Stimulated activated CD4-positive, alpha-beta T cell treated with anti-CD3 and anti-CD28 coated beads, Interleukin-4, amount 100 ng/mL, for 48 hours (primary cell): ENCODE data around the gene IFNAR1.

Experiments used
- DNase-seq, 2 donors: peaks; one replicate each; pipeline ENCODE4 v3.0.0-alpha.2; 2020; ENCODE audit warnings: low read depth in 2 of 2

Gene IFNAR1

DNA sequence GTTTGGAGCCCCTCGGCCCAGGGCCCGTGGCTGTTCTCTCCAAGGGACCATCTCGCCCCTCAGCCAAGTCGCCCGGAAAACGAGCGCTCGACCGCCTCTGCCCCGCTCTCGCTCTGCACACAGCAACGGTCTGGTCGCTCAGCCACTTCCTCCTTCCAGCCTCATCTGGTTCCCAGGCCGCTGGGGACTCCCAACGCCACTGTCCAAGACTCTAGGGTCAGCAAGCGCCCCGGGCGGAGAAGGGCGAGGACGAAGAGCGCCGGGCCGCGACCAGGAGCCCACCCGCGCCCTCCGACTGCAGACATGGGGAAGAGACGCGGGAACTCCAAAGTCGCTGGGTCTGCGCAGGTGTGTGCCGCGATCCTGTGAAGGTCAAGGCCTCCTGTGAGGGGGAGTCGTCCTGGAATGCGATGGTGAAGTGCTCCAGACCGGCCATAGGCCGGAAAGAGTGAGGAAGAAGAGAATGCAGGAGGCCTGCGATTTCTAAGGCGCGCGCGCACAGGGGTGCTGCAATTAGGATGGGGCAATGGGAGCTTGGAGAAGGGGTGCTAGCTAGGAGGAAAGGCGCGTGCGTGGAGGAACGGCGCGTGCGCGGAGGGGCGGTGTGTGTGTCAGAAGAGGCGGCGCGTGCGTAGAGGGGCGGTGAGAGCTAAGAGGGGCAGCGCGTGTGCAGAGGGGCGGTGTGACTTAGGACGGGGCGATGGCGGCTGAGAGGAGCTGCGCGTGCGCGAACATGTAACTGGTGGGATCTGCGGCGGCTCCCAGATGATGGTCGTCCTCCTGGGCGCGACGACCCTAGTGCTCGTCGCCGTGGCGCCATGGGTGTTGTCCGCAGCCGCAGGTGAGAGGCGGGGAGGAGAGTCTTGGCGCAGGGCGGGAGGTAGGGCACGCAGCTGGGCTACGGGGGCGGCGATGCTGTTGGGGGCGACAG, at the start of gene IFNAR1:
IFNAR1 (plus strand) TSS at position 680 of the 931 bp plus-strand sequence; CDS start at position 766, 86 bp downstream.
- peak; percentile 97 to 99 for DNase-seq

DNA sequence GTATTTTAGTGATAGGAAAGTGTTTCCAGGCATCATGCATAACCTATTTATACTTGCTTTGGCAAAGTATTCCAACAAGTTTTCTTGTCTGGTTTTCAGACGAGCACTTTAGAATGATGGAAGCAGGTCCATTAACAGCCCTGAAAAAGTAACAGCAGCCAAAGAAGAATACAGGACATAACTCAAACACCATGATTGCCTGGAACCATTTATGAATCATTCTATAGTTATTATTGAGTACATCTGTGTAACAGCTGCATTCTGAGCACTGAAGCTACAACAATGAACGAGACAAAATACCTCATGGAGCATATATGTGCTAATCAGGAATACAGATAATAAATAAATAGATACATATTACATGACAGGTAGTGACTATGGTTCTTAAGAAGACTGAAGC, 46.0 kb upstream of the IFNAR1 start:
- DNase-seq, result no peak

DNA sequence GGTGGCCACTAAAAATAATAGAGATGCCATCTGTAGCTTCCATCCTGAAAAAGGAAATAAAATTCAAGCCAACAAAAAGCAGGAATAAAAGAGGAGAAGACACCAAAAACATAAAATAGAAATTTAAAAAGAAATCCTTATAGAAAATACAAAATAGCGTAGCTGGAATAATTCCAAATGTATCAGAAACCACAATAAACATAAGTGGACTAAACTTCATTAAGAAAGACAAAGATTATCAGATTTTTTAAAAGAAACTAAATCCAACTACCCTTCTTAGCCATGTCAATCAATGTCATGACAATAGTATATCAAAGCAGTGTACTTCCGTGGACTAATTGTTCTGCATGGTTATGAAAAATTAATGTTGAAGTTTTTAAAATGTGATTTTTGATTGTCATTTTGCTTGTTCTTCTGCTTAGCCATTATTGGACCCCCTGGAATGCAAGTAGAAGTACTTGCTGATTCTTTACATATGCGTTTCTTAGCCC, 45.4 kb upstream of the IFNAR1 start:
- DNase-seq, result no peak

DNA sequence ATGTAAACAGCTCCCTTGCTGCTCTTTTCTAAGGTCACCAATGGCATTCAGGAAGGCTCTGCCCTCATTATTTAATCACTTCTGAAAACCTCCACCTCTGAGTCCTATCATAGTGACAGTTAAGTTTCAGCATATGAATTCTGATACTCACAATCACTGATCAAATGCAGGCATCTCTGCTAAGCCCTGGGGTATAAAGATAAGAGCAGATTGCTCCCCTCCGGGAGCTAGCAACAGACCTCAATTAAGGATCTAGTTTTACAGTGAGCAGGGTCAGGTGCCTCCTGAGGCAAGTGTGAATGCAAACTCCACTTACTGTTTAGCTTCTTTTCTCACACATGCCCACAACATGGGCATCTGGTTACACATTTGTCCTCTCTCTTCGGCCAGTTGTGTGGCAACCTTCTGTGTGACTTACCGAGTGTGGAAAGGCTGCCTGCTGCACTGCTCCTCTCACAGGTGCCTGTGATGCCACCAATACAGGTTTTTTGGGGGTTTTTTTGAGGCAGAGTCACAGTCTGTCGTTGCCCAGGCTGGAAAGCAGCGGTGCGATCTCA, 43.6 kb upstream of the IFNAR1 start:
- DNase-seq, result no peak

DNA sequence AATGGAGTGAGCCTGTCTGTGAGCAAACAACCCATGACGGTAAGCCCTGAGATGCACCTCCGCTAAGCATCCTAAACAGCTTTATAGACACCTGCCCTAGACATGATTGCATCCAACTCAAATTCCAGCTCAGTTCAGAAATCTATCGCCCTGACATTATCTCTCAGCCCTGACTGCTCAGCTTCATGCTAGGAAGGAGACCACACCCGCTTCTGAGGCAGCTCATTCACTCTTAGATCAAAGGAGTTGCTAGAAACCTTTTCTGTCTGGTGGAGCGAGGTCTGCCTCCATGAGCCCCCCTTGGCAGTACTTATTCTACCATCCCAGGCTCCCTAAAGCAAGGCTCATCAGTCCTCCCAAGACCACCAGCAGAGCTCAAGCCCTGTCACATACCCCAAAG, 41.6 kb upstream of the IFNAR1 start:
- no peak for DNase-seq

DNA sequence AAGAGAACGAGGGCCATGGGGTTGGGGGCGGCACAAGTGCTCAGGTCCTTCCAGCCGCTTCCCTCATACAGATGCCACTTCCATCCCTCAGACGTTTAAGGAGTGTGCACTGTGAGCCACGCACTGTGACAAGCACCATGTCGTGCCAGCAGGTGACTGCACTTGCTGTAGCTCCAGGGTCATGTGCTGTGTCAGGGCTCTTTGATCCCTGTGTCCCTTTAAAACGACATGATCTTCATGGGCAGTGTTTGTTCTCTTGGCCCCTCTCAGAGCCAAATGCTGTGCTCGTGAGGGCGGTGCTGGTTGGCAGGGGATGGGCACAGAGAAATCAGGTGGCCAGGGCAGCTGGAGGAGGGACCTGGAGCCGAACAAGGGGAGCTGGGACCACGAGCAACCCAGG, 38.7 kb upstream of the IFNAR1 start:
- DNase-seq, result no peak

DNA sequence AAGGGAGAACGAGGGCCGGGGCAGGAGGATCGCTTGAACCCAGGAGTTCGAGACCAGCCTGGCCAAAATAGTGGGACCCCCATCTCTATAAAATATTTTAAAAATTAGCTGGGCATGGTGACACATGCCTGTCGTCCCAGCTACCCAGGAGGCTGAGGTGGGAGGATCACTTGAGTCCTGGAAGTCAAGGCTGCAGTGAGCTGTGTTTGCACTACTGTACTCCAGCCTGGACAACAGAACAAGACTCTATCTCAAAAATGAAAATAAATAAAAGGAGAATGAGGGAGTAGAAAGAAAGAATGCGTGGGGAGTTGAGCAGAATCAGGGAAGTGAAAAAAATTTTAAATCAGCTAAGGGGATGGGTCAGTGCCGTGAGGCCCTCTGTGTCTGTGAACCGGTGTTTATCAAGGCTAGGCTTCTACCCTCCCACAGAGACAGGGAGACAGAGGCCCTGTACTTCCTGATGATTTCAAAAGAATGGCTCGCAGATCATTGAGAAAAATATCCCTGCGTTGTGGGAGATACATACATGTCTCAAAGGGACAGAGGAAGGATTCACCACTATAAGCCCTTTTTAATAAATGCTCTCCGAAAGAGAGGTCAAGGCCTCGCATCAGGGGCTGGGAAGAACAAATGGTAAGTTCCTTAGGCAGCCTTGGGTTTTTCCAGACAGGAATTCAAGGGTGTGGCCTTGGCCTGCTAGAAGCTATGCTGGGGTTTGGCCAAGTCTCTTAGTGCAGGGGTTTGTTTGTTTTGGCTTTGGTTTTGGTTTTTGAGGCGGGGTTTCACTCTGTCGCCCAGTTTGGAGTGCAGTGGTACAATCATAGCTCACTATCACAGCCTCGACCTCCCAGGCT, 37.9 kb upstream of the IFNAR1 start:
- DNase-seq, result no peak

DNA sequence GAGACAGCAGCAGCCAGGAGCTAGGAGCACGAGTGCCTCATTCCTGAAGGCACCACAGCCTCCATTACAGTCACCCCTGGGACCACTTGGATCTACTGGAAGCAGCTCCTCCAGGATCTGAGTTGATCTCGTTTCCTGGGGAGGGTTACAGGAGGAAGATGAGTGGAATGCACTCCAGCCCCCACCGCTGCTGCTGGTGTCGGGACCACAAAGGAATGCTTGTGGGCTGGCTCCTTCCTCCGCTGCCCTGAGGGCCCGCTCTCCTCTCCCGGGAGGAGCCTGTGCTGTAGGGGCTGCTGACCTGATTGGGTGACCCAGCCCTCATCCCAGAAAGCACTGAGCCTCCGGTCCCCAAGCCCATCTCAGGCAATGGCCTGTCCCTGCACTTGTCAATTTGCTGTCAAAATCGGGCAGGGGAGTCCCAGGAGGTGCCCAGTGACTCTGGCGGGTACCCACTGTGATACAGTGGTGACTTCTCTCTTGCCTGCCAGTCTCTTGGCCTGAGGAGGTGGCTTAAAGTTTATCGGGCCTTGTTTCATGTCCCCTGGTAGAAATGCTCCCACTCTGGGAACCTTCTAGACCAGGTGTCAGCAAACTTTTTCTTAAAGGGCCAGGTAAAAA, 35.5 kb upstream of the IFNAR1 start:
- DNase-seq, result no peak

DNA sequence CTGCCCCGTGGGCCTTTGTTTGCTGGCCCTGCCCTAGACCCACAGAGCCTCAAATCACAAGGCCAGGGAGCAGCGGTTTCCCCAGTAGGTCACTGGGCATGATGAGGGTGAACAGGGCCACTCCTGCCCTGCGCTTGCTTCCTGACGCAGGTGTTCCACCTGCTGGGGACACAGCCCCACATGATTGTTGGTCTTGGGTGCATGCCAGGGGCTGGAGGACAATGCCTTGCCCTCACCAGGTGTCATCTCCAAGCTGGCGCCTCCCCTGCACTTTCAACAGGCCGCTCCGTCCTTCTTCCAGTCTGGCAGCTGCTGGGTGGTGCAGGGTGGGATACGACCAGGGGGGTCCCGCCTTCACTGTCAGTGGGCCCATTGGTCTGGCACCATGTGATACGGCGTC, 34.3 kb upstream of the IFNAR1 start:
- no peak for DNase-seq

DNA sequence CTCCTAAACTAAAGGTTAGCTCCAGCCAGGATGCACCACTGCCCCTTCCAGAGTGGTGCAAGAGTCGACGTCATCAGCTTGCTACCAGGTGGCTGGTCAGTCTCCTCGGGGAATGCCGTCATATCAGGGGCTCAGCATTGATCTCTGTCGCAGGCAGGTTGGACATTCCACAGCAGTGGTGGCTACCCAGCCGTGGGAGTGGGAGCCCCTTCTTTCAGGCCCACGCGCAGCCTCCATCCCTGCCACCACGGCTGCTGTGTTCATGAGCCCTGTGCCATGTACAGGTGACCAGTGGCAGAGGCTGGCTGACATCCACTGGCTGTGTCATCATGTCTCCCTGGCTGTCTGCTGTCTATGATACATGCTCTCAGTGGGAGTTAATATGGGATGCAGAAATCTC, 33.1 kb upstream of the IFNAR1 start:
- DNase-seq, result no peak

DNA sequence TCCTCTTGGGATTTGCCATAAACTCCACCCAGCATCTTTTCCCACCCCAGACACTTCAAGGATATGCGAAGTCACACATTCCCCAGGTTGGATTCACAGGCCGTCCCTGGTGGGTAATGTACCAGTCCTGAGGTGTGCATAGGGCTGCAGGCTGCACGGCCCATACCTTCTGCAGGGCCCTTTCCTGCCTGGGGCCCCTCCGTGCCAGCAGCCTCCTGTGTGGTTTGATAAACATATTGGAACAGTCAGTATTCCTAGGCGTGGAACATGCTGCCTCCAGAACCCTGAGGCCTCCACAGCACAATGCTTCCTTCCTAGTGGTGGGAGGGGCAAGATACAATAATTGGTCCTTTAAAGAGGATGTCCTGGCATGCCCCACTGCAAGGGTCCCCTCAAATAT, 32.0 kb upstream of the IFNAR1 start:
- DNase-seq, result no peak

DNA sequence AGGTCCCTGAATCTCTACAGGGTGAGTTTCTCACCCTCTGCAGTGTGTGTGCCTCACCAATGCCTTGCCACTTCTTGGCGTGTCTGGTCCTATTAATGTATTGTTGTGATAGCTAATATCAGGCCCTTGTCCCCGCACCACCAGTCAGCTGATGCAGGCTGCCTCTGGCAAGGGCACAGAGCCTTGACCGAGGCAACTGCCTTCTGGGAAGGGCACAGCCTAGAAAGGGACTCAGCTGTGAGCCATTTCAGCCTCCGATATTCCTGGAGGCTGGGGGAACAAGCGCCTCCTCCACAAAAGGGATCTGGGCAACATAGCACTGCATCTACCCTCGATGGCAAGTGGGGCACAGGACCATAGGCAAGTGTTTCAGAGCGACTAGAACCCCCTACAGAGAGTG, 31.6 kb upstream of the IFNAR1 start:
- no peak for DNase-seq

DNA sequence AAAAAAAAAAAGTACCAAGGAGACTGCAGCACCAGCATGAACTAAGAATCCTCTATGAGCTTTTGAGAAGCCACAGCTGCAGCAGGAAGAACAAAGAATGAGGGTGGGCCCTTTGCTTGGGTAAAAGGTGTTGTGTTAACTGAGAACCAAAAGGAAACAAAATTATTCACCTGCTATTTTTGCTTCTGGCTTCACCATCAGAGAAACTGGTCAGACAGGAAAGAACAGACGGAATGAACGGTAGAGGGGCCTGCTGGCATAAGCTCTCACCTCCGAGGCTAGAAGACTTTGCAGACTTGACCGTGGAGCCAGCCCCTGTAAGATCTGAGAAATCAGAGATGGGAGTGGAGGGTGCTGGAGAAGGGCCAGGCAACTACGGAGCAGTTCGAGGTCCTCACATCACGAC, 31.0 kb upstream of the IFNAR1 start:
- DNase-seq, result no peak

DNA sequence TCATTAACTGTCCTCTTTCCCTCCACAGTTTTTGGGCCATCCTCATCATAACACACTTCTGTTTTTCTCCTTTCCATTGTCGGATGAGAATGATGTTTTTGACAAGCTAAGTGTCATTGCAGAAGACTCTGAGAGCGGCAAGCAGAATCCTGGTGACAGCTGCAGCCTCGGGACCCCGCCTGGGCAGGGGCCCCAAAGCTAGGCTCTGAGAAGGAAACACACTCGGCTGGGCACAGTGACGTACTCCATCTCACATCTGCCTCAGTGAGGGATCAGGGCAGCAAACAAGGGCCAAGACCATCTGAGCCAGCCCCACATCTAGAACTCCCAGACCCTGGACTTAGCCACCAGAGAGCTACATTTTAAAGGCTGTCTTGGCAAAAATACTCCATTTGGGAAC, 28.6 kb upstream of the IFNAR1 start:
- DNase-seq, result no peak

DNA sequence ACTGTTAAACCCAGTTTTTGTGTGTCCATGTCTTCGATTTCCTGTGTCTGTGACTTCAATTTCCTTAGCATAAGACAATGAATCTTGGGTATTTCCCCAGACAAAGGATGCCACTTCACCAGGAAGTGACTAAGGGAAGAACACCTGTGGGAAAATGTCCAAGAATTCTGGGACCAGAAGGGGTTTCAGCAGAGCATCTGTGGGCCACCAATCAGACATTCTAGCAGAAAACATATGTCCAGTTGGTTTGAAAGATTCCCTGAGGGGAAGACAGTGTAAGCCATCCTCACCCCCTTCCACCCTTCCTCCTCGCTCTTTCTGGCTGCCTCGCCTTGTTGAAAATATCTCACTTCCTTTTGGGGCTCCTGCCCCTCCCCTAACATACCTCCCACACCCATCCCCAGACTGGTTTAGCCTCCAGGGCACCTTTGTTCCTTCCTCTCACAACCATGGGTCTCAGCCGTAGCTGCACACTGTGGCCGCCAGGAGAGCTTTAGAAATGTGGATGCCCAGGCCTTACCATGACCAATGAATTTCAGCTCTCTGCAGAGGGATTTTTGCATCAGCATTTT, 25.5 kb upstream of the IFNAR1 start:
- peak in 1 of 2 donors; percentile 16 for DNase-seq

DNA sequence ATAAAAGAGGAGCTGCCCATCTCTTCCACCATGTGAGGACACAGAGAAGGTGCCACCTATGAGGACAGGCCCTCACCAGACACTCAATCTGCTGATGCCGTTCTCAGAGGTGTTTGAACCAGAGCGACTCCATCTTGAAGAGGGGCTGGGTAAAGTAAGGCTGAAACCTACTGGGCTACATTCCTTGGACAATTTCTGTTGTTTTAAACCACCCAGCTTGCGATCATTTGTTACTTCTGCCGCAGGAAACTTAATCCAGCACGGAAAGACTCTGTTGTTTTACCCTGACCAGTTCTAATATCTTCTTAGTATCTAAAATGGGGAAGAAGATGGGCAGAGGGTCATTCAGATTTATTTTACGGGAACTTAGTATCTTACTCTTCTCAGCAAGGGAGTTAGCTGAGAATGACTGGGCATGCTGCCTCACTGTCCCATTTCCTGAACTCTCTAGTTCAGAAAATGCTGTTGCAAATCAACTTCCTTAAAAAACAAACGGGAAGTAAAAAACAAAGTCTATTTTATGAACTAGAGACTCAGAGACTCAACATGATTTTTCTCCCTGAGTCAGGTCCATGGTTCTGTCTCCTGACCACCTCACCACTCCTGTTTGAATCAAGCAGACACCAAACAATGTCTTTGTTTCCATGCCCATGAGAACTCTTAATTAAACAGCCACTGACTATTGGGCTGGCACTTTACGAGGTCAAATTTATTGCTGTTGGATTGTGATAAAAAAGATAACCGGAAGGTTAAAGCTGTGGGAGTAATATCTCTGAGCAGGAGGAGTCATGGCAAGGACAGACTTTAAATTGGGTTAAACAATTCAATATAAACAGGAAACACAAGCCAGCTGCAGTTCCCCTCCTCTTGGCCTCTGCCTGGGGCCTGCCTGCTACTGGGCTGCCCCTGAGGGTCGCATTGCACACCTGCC, 23.8 kb upstream of the IFNAR1 start:
- no peak for DNase-seq

DNA sequence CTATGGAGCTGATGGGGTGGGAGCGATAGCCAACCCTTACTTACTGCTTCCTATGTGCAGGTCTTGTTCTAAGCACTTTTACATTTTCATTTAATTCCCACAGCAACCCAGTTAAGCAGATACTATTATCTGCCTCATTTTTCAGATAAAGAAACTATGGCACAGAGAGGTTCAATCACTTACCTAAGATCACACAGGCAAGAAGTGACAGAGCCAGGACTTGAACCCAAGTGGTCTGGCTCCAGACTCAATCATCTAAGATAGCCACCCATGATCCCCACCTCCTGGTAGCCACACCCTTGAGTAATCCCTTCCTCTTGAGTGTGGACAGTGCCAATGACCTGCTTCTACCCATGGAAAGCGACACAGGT, 23.2 kb upstream of the IFNAR1 start:
- no peak for DNase-seq

DNA sequence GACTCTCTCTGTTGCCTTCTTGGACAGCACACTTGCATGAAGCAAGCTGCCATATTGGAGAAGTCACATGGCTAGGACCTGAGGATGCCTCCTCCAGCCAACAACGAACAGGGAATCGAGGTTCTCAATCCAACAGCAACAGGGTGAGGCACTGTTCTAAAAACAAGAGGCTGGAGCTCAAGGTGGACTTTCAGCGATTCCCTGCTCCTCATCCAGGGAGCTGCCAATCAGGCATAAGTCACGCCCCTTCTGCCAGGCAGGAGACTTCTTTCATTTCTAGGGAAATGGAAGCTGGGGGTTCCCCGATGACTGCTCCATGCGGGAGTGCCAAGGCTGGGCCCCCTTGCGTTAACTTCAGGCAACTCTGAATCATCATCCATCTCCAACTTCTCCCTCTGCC, 22.7 kb upstream of the IFNAR1 start:
- DNase-seq, result no peak

DNA sequence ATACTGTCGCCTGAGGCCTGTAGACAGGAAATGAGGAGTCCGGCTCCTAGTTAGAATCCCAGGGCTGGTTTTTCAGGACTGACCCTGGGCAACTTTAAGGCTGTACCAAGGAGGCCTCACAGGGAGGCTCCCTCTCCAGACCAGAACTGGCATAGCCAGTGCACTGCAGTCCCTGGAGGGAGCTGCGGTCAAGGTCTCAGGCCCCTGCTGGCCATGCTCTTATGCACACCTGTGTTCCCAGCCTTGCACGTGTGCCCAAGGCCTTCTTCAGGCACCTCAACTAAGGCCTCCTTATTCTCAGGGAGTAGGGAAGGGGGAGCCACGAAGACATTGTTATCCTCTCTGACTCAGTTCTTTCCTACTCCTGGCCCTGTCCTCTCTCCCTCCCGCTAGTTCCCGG, 22.0 kb upstream of the IFNAR1 start:
- DNase-seq, result no peak

DNA sequence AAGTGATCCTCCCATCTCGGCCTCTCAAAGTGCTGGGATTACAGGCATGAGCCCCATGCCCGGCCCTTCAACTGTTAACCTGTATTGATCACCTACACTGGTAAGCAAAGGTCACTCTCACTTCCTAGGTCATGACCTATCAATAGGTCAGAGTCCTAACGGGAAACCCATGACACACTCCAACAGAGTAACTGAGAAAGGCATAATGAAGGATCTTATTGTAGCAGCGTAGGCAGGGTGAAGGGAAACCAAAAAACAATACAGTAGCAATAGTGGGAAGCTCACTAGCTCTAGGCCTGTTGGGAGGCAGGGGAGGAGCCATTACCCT, 19.5 kb upstream of the IFNAR1 start:
- DNase-seq, result no peak

DNA sequence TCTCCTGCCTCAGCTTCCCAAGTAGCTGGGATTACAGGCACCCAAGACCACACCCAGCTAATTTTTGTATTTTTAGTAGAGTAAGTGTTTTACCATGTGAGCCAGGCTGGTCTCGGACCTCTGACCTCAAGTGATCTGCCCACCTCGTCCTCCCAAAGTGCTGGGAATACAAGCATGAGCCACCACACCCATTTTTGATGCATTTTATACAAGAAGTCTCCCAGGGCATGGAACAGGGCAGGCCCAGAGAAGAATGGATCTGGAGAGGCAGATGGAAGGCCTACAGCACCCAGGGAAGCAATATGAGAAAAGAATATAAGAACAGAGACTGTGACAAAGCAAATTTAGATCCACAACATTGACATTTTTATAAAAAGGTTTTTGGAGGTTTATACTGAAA, 18.8 kb upstream of the IFNAR1 start:
- no peak for DNase-seq
